ENCODE results near the gene ARFIP2. TPM values are rescaled to one million over a fixed set of nuclear protein-coding genes. Genes with fewer than 3 reads are reported as not detected.

The ARFIP2 gene
- polyA plus RNA-seq, 3 donors, result 71.9 to 80.8 (median 77.5) TPM

GRCh38 chr11:6488342-6488741, 7.2 kb upstream of the ARFIP2 start:
- no peak for DNase-seq

GRCh38 chr11:6486938-6487337, 5.8 kb upstream of the ARFIP2 start:
- no peak for DNase-seq

GRCh38 chr11:6486256-6486655, 5.1 kb upstream of the ARFIP2 start:
- no peak for DNase-seq

GRCh38 chr11:6485661-6486060, 4.5 kb upstream of the ARFIP2 start:
- DNase-seq, result no peak

- DNase-seq, result no peak
Observed at GRCh38 chr11:6483015-6483414, 1.9 kb upstream of the ARFIP2 start.

GRCh38 chr11:6482441-6482840, 1.3 kb upstream of the ARFIP2 start:
- DNase-seq, result no peak

- DNase-seq, result no peak
Observed at GRCh38 chr11:6481924-6482275, 769 bp upstream of the ARFIP2 start.

- no peak for DNase-seq
Observed at GRCh38 chr11:6480299-6480914, 724 bp downstream of the ARFIP2 start.

- DNase-seq, result no peak
Observed at GRCh38 chr11:6476571-6476970, 4.6 kb downstream of the ARFIP2 start.

- DNase-seq, result no peak
Observed at GRCh38 chr11:6475936-6476335, 5.2 kb downstream of the ARFIP2 start.

GRCh38 chr11:6474806-6475500, 6.2 kb downstream of the ARFIP2 start:
- DNase-seq, result no peak

- DNase-seq, result no peak
Observed at GRCh38 chr11:6474413-6474792, 6.7 kb downstream of the ARFIP2 start.

GRCh38 chr11:6473451-6474412, 7.4 kb downstream of the ARFIP2 start, which contains the start of gene TRIM3:
Gene TRIM3 (minus strand): TSS chr11:6473941. CDS start chr11:6465695, 8,246 bp downstream.
- peak; percentile 88 for DNase-seq

- DNase-seq, result no peak
Observed at GRCh38 chr11:6472934-6473333, 8.2 kb downstream of the ARFIP2 start.

GRCh38 chr11:6469599-6469998, 11.5 kb downstream of the ARFIP2 start:
- DNase-seq, result no peak

- DNase-seq, result peak; percentile 95
Observed at GRCh38 chr11:6468712-6469495, 12.2 kb downstream of the ARFIP2 start.

- DNase-seq, result no peak
Observed at GRCh38 chr11:6459099-6459450, 22.1 kb downstream of the ARFIP2 start.

GRCh38 chr11:6458352-6459098, 22.6 kb downstream of the ARFIP2 start:
- no peak for DNase-seq

GRCh38 chr11:6457581-6458320, 23.4 kb downstream of the ARFIP2 start:
- no peak for DNase-seq

- DNase-seq, result no peak
Observed at GRCh38 chr11:6456361-6457073, 24.6 kb downstream of the ARFIP2 start.

Measured in renal pelvis (tissue), 4 donors.